Retina (tissue), 1 donor: ENCODE measurements around the gene NCKAP1.
"Not testable (repeated sequence)": the region's sequence is repeated elsewhere in the genome, so short reads cannot be mapped to it uniquely, and the experiment has no call there.

Source experiments
- DNase-seq: peaks from one replicate; pipeline ENCODE4 v3.0.0-alpha.2; 2016

The NCKAP1 gene, protein sequence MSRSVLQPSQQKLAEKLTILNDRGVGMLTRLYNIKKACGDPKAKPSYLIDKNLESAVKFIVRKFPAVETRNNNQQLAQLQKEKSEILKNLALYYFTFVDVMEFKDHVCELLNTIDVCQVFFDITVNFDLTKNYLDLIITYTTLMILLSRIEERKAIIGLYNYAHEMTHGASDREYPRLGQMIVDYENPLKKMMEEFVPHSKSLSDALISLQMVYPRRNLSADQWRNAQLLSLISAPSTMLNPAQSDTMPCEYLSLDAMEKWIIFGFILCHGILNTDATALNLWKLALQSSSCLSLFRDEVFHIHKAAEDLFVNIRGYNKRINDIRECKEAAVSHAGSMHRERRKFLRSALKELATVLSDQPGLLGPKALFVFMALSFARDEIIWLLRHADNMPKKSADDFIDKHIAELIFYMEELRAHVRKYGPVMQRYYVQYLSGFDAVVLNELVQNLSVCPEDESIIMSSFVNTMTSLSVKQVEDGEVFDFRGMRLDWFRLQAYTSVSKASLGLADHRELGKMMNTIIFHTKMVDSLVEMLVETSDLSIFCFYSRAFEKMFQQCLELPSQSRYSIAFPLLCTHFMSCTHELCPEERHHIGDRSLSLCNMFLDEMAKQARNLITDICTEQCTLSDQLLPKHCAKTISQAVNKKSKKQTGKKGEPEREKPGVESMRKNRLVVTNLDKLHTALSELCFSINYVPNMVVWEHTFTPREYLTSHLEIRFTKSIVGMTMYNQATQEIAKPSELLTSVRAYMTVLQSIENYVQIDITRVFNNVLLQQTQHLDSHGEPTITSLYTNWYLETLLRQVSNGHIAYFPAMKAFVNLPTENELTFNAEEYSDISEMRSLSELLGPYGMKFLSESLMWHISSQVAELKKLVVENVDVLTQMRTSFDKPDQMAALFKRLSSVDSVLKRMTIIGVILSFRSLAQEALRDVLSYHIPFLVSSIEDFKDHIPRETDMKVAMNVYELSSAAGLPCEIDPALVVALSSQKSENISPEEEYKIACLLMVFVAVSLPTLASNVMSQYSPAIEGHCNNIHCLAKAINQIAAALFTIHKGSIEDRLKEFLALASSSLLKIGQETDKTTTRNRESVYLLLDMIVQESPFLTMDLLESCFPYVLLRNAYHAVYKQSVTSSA

DNA sequence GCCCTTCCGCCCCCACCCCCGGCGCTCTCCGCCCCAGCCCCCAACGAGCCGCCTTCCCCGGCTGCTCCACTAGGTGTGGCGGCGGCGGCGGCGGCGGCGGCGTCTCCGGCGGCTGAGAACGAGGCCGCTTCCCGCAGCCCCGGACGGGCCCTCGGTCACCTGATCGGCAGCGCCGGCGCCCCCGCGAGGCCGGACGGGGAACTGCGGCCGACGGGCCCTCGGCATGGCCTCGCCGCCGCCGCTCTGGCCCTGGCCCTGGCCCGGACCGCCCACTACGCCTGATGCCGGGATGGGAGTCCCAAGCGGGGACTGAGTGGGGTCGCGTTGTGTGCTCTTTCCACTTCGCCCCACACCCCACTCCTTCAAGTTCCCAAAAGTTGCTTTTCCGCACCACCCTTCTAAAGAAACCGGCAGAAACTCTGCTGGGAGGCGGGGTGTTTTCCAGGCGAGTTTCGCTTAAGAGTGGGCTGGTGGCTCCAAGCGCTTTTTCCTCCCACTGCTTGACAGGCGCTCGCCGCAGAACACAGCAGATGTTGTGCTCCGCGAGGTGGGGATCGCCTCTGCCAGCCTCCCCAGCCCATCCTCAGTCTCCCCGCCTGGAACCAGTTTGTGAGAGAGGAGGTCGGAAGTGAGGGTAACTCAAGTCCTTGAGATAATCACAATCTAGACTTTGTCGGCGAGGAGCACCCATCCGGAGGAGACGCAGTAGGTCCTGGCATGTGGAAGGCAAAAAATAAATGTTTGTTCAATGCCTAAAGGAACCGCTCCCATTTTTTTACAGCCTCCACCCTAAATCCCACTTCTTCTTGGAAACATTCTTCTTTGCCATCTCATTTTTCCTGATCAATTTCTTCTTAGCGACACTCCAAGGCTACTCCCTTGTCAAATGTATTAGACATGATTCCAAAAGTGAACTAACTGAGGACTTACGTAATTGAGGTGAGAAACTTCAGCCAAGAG lies at the start of gene NCKAP1:
Gene NCKAP1, minus strand, starts transcription at position 117 of the 960 bp plus-strand sequence. CDS start 358 bp downstream, outside the sequence.
- DNase-seq = peak; percentile 94

DNA sequence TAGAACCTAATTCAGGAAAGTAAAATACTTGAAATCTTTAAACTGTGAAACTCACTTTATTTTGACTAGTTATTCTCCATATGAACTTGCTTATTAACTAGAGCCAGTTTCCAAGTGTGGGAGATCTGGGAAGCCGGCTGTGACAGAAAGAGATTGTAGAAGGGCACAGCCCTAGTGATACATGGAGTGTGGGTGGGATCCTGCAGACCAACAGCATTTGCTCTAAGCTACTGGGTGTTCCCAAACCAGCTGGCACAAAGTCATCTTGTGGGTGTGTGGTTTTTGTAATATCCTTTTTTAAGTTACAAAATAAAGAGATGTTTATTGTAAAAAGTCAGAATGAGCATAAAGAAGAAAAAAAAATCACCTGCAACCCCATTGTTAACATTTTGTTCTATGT lies 43.7 kb upstream of the NCKAP1 start:
- no peak for DNase-seq

DNA sequence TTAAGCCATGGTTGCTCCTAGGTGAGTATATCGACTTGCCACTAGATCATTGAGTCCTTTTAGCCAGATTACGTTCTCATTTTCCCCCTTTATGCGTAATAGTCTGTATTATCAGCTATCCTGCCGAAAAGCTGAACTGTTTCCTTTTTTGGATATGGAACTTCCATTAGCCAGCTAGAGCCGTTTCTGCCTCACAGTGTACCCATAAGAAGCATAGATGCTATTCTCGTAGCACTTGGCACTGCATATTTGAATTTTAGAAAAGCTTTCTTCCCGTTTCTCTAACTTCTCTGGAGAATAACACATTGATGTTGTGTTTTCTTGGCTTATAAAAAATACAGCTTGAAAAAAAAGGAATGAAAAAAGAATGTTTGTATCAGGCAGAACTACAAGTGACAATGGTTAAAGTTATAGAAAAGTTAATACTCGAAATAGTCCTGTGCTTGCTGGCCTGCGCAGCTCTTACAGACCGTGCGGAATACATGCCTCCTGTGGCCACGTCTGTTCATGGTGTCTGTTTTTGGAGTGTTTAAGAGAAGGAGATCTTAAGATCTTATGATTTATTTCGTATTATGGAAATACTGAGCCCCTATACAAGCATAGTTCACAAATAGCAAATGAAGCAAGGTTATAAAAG lies 41.0 kb upstream of the NCKAP1 start:
- DNase-seq = peak; percentile 2

DNA sequence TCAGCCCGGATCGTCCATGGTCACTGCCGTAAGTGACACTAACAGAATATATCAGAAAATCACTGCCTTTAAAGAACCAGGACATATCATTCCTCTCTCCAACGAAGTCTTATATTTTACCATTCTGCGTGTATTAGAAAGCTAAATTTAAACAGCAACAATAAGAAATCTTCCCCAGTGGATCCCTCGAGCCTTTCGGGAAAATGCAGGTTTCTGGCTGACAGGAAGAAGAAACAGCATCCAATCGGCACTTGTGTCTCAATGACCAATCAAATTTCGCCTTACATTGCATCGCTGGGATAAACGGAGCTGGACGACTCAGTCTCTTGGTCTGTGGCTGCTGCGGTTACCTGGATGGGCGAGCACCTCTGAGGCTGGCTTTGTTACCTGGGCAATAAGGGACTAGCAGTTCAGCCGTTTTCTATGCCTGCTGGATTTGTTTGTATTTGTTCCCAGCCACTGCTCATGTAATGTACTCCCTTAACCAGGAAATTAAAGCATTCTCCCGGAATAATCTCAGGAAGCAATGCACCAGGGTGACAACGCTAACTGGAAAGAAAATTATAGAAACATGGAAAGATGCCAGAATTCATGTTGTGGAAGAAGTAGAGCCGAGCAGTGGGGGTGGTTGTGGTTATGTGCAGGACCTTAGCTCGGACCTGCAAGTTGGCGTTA lies 40.3 kb upstream of the NCKAP1 start, which contains the start of gene DUSP19:
Gene DUSP19, plus strand, starts transcription at position 284 of the 675 bp plus-strand sequence. Its CDS starts 187 bp downstream, at position 471.
- peak; percentile 99 for DNase-seq

DNA sequence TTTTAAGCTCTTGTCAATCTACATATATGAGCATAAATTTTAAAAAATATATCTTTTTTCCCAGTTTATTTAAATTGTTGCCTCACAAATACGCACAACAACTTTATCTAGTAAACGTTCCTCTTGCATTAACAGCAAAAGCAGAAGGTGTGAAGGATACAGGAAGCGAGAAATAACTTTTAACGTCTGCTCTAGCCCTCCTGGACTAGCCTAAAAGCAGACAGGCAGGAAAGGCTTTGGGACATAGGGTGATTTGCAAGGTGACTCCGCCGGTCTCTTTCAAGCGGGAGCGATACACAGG lies 39.9 kb upstream of the NCKAP1 start:
- no peak for DNase-seq

DNA sequence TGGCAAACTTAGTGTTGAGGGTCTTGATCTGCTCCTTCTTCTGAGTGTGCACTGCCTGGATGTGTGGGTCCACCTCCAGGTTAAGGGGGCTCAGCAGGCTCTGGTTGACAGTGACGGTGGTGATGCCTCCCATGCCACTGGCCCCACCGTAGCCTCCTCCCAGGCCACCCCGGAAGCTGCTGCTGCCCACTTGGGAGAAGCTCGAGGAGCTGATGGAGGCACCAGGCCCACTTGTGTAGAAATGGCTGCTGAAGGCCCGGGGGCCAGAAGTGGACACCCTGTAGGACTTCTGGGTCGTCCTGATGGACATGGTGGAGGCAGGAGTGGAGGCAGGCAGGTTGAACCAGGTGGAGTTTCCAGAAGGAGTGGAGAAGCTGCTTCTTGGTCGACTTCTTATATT lies 33.9 kb upstream of the NCKAP1 start:
- no peak for DNase-seq

DNA sequence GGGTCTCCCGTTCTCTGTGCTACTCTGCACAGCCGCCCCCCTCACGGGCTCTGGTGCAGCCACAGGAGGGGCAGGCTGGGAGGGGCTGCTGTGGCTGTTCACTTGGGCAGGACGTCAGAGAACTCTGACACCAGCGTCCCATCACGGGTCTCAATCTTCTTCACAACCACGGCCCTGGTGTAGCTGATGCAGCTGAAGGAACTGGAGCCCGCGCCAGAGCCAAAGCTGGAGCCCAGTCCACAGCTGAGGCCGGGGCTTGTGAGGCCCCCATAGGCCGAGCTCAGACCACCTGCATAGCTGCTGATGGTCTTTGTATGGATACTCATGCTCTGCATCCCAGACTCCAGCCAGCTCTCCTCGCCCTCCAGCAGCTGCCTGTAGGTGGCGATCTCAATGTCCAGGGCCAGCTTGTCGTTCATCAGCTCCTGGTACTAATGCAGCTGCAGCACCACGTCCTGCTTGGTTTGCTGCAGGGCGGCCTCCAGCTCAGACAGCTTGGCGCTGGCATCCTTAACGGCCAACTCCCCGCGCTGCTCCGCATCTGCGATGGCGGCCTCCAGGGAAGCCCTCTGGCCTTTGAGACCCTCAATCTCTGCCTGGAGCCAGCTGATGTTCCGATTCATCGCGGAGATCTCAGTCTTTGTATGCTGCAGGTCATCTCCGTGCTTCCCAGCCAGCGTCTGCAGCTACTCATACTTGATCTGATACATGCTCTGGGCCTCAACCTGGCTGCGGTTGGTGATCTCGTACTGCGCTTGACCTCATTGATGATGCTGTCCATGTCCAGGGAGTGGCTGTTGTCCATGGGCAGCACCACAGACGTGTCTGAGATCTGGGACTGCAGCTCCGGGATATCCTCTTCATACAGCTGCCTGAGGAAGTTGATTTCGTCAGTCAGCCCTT lies 32.9 kb upstream of the NCKAP1 start:
- peak; percentile 35 for DNase-seq

DNA sequence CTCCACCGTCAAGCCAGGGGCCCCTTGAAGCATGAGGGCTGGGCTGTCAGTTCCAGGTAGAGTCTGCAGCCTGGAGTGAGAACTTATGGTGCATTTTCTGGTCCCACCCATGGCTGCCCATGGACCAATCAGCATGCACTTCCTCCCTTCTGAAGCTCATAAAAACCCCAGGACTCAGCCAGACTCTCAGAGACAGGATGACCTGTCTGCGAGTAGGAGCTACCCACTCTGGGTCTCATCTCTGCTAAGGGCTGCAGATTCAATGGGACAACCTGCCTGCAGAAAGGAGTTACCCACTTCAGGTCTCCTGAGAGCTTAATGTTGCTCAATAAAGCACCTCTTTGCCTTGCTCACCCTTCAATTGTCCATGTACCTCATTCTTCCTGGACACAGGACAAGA lies 30.9 kb upstream of the NCKAP1 start:
- no peak for DNase-seq

DNA sequence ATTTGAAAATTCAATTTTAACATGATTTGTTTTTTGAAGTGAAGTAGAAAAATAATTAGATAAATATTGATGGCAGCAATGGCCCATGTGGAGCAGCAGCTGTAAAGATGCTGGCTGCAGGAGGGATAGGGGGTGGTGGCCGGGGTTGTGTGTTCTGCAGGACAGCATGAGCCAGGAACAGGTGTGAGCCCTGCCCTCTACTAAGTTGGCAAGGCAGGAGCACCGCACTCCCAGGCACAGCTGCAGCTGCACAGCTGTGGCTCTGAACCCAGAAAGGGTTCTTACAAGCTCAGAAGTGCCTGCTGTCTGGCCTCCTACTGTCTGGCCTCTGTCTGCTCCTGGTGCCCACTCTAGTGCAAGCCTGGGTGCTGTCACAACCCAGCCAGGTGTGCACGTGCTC lies 30.3 kb upstream of the NCKAP1 start:
- no peak for DNase-seq

DNA sequence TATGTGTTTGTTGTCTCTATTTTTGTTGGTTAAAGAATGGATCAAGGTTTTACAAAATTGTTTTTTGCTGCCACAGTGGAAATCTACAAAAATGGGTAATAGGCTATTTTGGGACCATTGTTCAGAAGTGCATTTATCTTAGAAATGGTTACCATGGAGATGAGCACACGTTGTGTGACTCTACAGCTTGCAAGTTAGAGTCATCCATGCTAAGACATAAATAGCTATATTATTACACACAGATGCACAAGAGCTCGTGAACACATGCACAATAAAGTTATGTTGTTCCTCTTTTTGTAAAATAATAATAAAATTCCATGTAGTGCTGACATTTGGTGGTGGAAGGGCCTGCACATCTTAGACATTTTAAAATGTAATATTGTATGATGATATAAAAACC lies 24.8 kb upstream of the NCKAP1 start:
- no peak for DNase-seq

DNA sequence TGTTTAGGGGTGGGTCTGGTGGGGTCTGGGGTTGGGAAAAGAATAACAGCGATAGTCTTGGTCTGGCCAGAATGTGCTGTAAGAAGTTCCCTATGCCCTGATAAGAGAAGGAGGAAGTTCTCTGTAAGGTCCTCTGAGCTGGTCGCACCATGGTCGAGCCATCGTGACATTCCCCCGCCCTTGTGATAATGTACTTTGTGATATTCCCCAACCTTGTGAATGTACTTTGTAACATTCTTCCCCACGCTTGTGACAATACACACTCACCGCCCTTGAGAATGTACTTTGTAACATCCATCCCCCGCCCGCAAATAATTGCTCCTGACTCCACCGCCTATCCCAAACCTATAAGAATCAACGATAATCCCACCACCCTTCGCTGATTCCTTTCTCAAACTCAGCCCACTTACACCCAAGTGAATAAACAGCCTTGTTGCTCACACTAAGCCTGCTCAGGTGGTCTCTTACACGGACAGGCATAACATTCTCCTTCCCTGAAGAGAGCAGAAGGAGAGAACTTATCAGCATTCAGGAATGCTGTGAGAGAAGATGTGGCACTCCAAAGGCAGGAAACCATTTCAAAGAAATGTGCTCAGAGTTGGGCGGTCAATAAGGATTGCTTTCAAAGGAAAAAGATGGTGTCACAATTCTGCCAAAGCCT lies 22.4 kb upstream of the NCKAP1 start:
- no peak for DNase-seq

DNA sequence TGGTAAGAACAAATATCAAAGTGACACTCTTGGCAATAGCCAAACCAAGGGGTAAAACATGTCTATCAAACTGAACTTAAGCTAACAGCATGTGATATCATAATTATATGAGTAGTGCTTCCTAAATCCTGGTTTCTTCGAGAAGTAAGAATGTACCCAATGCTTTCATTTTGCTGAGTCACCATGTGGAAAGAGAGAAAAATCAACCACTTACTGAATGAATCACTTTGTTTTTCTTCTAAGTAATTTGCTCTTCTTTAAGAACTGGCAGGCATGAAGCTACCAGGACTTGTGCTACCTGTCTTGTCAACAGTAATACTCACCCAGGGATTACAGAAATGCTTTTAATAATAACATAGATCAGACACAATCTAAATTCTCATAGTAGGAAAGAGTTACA lies 21.3 kb upstream of the NCKAP1 start:
- no peak for DNase-seq

DNA sequence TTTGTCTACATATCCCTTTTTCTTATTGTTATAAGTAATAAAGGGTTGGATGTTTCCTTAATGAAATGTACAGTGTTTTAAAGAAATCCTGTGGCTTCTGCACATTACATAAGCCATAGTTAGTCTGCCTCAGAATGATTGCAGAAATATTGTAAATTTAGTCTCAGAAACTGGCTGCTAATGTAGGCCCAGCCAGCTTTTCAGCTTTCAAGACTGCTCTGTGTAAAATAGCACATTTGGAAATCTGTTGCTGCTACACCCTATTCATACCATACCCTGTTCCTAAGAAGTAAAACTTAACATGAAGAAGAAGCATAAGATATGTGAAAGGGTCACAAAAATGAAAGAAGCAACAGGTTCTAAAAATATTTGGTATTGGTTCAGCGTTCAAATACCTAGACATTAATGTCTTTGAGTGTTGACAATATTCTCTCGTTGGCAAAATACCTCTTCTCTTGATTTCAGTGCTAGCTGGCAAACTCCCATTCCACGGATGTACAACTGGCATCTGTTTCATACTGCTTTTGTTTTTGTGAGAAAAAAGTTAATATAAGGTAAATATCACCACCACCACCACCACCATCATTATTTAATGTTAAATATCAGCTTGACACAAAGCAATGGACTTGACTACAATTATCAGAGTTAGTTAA lies 19.2 kb upstream of the NCKAP1 start:
- DNase-seq = no peak

DNA sequence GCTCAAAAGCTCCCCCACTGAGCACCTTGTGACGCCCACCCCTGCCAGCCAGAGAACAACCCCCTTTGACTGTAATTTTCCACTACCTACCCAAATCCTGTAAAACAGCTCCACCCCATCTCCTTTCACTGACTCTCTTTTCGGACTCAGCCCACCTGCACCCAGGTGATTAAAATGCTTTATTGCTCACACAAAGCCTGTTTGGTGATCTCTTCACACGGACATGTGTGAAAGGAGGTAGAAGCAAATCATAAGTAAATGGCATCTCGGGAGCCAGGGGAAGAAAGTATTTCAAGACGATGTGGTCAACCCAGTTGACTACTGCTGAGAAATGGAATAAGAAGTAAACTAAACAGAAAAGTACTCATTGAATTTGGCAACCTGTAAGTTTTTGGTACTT lies 11.2 kb upstream of the NCKAP1 start:
- DNase-seq = no peak

DNA sequence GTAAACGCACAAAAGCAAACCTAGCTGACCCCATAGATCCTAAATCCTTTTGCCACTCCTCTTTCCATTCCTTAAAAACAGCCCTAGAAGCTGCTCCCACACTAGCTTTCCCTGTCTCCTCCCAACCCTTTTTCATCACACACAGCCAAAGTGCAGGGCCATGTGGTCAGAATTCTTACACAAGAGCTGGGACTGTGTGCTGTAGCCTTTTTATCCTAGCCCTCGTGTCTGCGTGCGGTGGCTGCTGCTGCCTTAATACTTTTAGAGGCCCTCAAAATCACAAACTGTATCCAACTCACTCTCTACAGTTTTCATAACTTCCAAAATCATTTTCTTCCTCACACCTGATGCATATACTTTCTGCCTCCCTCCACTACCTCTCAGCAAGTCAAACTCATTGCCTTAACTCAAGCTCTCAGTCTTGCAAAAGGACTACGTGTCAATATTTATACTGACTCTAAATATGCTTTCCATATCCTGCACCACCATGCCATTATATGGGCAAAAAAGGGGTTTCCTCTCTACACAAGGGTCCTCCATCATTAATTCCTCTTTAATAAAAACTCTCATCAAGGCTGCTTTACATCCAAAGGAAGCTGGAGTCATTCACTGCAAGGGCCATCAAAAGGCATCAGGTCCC lies 9.3 kb upstream of the NCKAP1 start:
- DNase-seq = not testable (repeated sequence)

DNA sequence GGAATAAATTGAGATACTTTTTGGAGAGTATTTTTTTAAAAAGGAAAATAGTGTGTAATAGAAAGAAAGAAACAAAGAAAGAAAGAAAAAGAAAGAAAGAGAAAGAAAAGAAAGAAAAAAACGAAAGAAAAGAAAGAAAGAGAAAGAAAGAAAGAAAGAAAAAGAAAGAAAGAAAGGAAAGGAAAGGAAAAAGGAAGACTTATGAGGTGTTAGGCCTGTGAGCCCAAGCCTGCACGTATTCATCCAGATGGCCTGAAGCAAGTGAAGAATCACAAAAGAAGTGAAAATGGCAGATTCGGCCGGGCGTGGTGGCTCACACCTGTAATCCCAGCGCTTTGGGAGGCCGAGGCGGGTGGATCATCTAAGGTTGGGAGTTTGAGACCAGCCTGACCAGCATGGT lies 5.3 kb upstream of the NCKAP1 start:
- DNase-seq = not testable (repeated sequence)

DNA sequence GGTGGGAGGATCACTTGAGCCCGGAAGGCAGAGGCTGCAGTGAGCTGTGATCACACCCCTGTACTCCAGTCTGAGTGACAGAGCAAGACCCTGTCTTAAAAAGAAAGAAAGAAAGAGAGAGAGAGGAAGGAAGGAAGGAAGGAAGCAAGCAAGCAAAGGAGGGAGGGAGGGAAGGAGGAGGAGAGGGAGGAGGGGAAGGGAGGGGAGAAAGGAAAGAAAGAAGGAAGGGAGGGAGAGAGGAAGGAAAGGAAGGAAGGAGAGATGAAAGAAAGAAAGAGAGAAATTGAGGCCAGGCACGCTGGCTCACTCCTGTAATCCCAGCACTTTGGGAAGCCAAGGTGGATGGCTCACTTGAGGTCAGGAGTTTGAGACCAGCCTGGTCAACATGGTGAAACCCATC lies 2.3 kb upstream of the NCKAP1 start:
- DNase-seq = no peak

DNA sequence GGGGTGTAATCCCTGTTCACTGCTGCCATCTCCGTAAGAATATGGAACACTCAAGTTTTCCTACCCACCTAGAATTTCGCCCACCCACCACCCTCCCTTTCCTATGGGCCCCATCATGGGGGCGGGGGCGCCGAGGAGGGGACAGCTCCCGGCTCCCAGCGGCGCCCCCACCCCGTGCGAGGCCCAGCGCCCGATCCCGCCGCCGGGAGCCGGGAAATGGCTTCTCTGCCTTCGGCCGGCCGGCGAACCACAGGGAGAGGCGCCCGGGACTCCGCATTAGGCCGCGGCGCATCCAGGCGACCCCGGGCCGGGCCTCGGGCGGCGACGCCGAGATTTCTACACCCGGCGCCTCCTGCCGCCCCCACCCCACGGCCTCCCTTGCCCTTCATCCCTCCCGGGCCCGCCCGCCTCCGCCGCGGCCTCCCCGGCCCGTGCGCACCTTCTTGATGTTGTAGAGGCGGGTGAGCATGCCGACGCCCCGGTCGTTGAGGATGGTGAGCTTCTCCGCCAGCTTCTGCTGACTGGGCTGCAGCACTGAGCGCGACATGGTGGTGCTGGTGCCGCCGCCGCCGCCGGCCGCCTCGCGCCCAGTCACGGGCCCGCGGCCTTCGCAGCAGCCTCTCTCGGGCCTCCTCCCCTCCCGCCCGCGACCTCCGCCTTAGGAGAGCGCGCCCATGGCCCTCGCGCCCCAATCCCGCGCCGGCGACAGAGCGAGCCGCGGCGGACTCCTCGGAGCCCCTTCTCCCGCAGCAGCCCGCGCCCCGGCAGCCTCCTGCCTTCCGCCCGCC lies 510 bp downstream of the NCKAP1 start:
- peak; percentile 88 for DNase-seq
